ENCODE results near the gene MYLK.

MYLK gene

GRCh38 chr3:123861081-123861836, 22.9 kb downstream of the MYLK start:
- Histone ChIP-seq H3K9me3 (no peaks in the 10 kb centered on the region), H3K36me3 (no peaks in the 10 kb centered on the region), H3K27me3 (no peaks in the 10 kb centered on the region), H3K4me1 (ENCODE audit: control insufficient read depth in 1 of 2, insufficient read depth in 1 of 2, low read depth in 1 of 2, low read length in 1 of 2) (no peaks in the 10 kb centered on the region), H3K4me3 (ENCODE audit: low read depth in 1 of 2, low read length in 1 of 2) (no peak overlapping the region), H3K27ac (no peak overlapping the region)
- TF ChIP-seq, protein P1, sequence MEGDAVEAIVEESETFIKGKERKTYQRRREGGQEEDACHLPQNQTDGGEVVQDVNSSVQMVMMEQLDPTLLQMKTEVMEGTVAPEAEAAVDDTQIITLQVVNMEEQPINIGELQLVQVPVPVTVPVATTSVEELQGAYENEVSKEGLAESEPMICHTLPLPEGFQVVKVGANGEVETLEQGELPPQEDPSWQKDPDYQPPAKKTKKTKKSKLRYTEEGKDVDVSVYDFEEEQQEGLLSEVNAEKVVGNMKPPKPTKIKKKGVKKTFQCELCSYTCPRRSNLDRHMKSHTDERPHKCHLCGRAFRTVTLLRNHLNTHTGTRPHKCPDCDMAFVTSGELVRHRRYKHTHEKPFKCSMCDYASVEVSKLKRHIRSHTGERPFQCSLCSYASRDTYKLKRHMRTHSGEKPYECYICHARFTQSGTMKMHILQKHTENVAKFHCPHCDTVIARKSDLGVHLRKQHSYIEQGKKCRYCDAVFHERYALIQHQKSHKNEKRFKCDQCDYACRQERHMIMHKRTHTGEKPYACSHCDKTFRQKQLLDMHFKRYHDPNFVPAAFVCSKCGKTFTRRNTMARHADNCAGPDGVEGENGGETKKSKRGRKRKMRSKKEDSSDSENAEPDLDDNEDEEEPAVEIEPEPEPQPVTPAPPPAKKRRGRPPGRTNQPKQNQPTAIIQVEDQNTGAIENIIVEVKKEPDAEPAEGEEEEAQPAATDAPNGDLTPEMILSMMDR (IDR thresholded peaks at IDR 0.05), result no peak

- no peaks in the 10 kb centered on the region for H3K4me1 ChIP-seq (ENCODE audit: control insufficient read depth in 1 of 2, insufficient read depth in 1 of 2, low read depth in 1 of 2, low read length in 1 of 2)
- H3K4me3 ChIP-seq (ENCODE audit: low read depth in 1 of 2, low read length in 1 of 2), result no peak overlapping the region
- H3K36me3 ChIP-seq, result no peaks in the 10 kb centered on the region
- TF ChIP-seq, protein P1 (IDR thresholded peaks at IDR 0.05), result no peak
- no peaks in the 10 kb centered on the region for H3K9me3 ChIP-seq
- no peak overlapping the region for H3K27ac ChIP-seq
- no peaks in the 10 kb centered on the region for H3K27me3 ChIP-seq
Measured at GRCh38 chr3:123859177-123859576, 25.0 kb downstream of the MYLK start.

- H3K9me3 ChIP-seq, result no peaks in the 10 kb centered on the region
- H3K4me3 ChIP-seq (ENCODE audit: low read depth in 1 of 2, low read length in 1 of 2), result no peak overlapping the region
- TF ChIP-seq, protein P1 (IDR thresholded peaks at IDR 0.05), result no peak
- H3K4me1 ChIP-seq (ENCODE audit: control insufficient read depth in 1 of 2, insufficient read depth in 1 of 2, low read depth in 1 of 2, low read length in 1 of 2), result no peaks in the 10 kb centered on the region
- no peaks in the 10 kb centered on the region for H3K36me3 ChIP-seq
- H3K27me3 ChIP-seq, result no peaks in the 10 kb centered on the region
- H3K27ac ChIP-seq, result no peak overlapping the region
Measured at GRCh38 chr3:123854905-123855304, 29.2 kb downstream of the MYLK start.

GRCh38 chr3:123853686-123854372, 30.3 kb downstream of the MYLK start:
- Histone ChIP-seq H3K27ac (no peak overlapping the region), H3K4me1 (ENCODE audit: control insufficient read depth in 1 of 2, insufficient read depth in 1 of 2, low read depth in 1 of 2, low read length in 1 of 2) (no peaks in the 10 kb centered on the region), H3K4me3 (ENCODE audit: low read depth in 1 of 2, low read length in 1 of 2) (no peak overlapping the region), H3K9me3 (no peaks in the 10 kb centered on the region), H3K27me3 (no peaks in the 10 kb centered on the region), H3K36me3 (no peaks in the 10 kb centered on the region)
- TF ChIP-seq, protein P1 (IDR thresholded peaks at IDR 0.05), result no peak

- no peaks in the 10 kb centered on the region for H3K27me3 ChIP-seq
- H3K27ac ChIP-seq, result no peak overlapping the region
- H3K4me3 ChIP-seq (ENCODE audit: low read depth in 1 of 2, low read length in 1 of 2), result no peak overlapping the region
- H3K9me3 ChIP-seq, result no peaks in the 10 kb centered on the region
- no peaks in the 10 kb centered on the region for H3K4me1 ChIP-seq (ENCODE audit: control insufficient read depth in 1 of 2, insufficient read depth in 1 of 2, low read depth in 1 of 2, low read length in 1 of 2)
- TF ChIP-seq, protein P1 (IDR thresholded peaks at IDR 0.05), result no peak
- H3K36me3 ChIP-seq, result no peaks in the 10 kb centered on the region
Measured at GRCh38 chr3:123847209-123847608, 36.9 kb downstream of the MYLK start.
